SK-N-SH (cell line): Measurements from ENCODE around the gene ZNF236. TPM values are rescaled to one million over a fixed set of nuclear protein-coding genes. Genes with fewer than 3 reads are reported as not detected.
A peak's percentile ranks its signal among the peaks of the same experiment; 100 is the strongest.

Experiments used
- CTCF ChIA-PET: fragments of 300-600, 350-600 bp; formaldehyde crosslinking; extraction: SDS; loops from one replicate; lab custom pipeline; 2021; lab: Yijun Ruan, JAX
- POLR2A ChIA-PET: fragments of 350-600 bp; sonication (Branson Sonifier 250); formaldehyde crosslinking; extraction: SDS; loops from one replicate; lab custom pipeline; 2020; ENCODE audit warnings: antibody characterized with exemption, inconsistent platforms; lab: Yijun Ruan, JAX
- DNase-seq: peaks from one replicate; pipeline ENCODE4 v3.0.0; 2012
- H2AFZ ChIP-seq: fragments of 200-600 bp; sonication (generic); 2 replicates; pipeline ENCODE4 v1.8.1; 2016; ENCODE audit warnings: antibody characterized with exemption, mild to moderate bottlenecking, low read depth
- H3F3A ChIP-seq: fragments of 200-600 bp; sonication (generic); replicated peaks from 2 replicates; pipeline ENCODE3; 2016; ENCODE audit warnings: antibody characterized with exemption, mild to moderate bottlenecking; ENCODE audit not compliant: insufficient read depth
- H3K27ac ChIP-seq, 2 experiments: fragments of 200-500 bp in 1 of 2; fragments of 200-600 bp in 1 of 2; sonication (Bioruptor generic) in 1 of 2; sonication (generic), shearing (Covaris generic) in 1 of 2; 2 replicates each; pipeline versions ENCODE4 v1.5.1 to v1.6.1; 2014 to 2016; ENCODE audit warnings: low read depth in 2 of 2, inconsistent platforms in 1 of 2, low read length in 1 of 2, mild to moderate bottlenecking in 1 of 2, mixed read lengths in 1 of 2
- H3K27me3 ChIP-seq: fragments of 200-600 bp; sonication (generic), shearing (Covaris generic); 2 replicates; pipeline ENCODE4 v1.6.1; 2016; ENCODE audit warnings: mixed run types; ENCODE audit not compliant: insufficient read depth
- H3K36me3 ChIP-seq, 2 experiments: fragments of 200-500 bp in 1 of 2; fragments of 200-600 bp in 1 of 2; sonication (Bioruptor generic) in 1 of 2; sonication (generic) in 1 of 2; replicated peaks in 1 of 2; 2 replicates each; pipeline versions ENCODE3 to v1.5.1; 2014 to 2016; ENCODE audit warnings: low read length in 1 of 2, mild to moderate bottlenecking in 1 of 2; ENCODE audit not compliant: insufficient read depth in 2 of 2, control insufficient read depth in 1 of 2
- H3K4me1 ChIP-seq, 2 experiments: fragments of 200-500 bp in 1 of 2; fragments of 200-600 bp in 1 of 2; sonication (Bioruptor generic) in 1 of 2; sonication (generic), shearing (Covaris generic) in 1 of 2; 2 replicates each; pipeline versions ENCODE4 v1.5.1 to v1.6.1; 2014 to 2016; ENCODE audit warnings: low read depth in 1 of 2, low read length in 1 of 2, mixed run types in 1 of 2; ENCODE audit not compliant: insufficient read depth in 2 of 2, control insufficient read depth in 1 of 2
- H3K4me2 ChIP-seq: fragments of 200-600 bp; sonication (generic), shearing (Covaris generic); 2 replicates; pipeline ENCODE4 v1.6.1; 2017; ENCODE audit warnings: mixed run types
- H3K4me3 ChIP-seq, 2 experiments: fragments of 200-500 bp in 1 of 2; fragments of 200-600 bp in 1 of 2; sonication (Bioruptor generic) in 1 of 2; sonication (generic), shearing (Covaris generic) in 1 of 2; 2 replicates each; pipeline versions ENCODE4 v1.5.1 to v1.8.1; 2014 to 2016; ENCODE audit warnings: low read depth in 2 of 2, inconsistent platforms in 1 of 2, low read length in 1 of 2, mild to moderate bottlenecking in 1 of 2, mixed read lengths in 1 of 2, moderate library complexity in 1 of 2
- H3K79me2 ChIP-seq: fragments of 200-600 bp; sonication (generic); 2 replicates; pipeline ENCODE4 v1.8.1; 2017; ENCODE audit warnings: mild to moderate bottlenecking; ENCODE audit not compliant: insufficient read depth
- H3K9ac ChIP-seq: fragments of 200-600 bp; sonication (generic); 2 replicates; pipeline ENCODE4 v1.6.1; 2017; ENCODE audit warnings: mixed run types
- H3K9me2 ChIP-seq: fragments of 200-600 bp; sonication (generic); 2 replicates; pipeline ENCODE4 v1.6.1; 2017; ENCODE audit warnings: mixed run types
- H3K9me3 ChIP-seq: fragments of 200-600 bp; sonication (generic); 2 replicates; pipeline ENCODE4 v1.6.1; 2017; ENCODE audit warnings: mixed run types, mild to moderate bottlenecking, moderate library complexity
- H4K20me1 ChIP-seq: fragments of 200-600 bp; sonication (generic); 2 replicates; pipeline ENCODE4 v1.6.1; 2017; ENCODE audit warnings: mild to moderate bottlenecking, mixed run types; ENCODE audit not compliant: insufficient read depth
- ELF1 ChIP-seq: IDR thresholded peaks from 2 replicates; pipeline ENCODE4 v1.4.0; 2012
- EP300 ChIP-seq, 2 experiments: IDR thresholded peaks; 2 replicates each; pipeline versions ENCODE4 v1.4.0 to v1.6.1; 2012; ENCODE audit warnings: borderline replicate concordance in 1 of 2, low read depth in 1 of 2, low read length in 1 of 2
- FOSL2 ChIP-seq: IDR thresholded peaks from 2 replicates; pipeline ENCODE4 v1.4.0; 2012; ENCODE audit warnings: low read depth, mild to moderate bottlenecking, moderate library complexity, borderline replicate concordance
- FOXJ3 ChIP-seq: sonication (generic); formaldehyde crosslinking; IDR thresholded peaks from 2 replicates; pipeline ENCODE4 v1.5.1; 2020; ENCODE audit warnings: mild to moderate bottlenecking, missing genetic modification reagents
- RAD21 ChIP-seq: IDR thresholded peaks from 2 replicates; pipeline ENCODE4 v1.6.1; 2012; ENCODE audit warnings: mild to moderate bottlenecking, low read length
- RXRA ChIP-seq: IDR thresholded peaks from 2 replicates; pipeline ENCODE4 v1.4.0; 2012; ENCODE audit warnings: low read depth, mild to moderate bottlenecking, borderline replicate concordance
- SMC3 ChIP-seq: IDR thresholded peaks from 2 replicates; pipeline ENCODE4 v1.6.1; 2012; ENCODE audit warnings: low read depth, low read length, improper control_type of control experiment
- TAF1 ChIP-seq: IDR thresholded peaks from 2 replicates; pipeline ENCODE4 v1.6.1; 2012; ENCODE audit warnings: low read depth, mild to moderate bottlenecking, low read length, moderate library complexity, borderline replicate concordance
- TCF12 ChIP-seq: IDR thresholded peaks from 2 replicates; pipeline ENCODE4 v1.4.0; 2012
- WGBS: methylation state at CpG from one replicate; pipeline ENCODE4 v1.1.6; 2017; ENCODE audit warnings: low lambda C conversion rate; 5-methylcytosine and 5-hydroxymethylcytosine counted together
- polyA plus RNA-seq, 3 experiments: library from polyadenylated mRNA; depleted of rRNA; stranded (reverse); fragments of >200 nt; gene quantifications; 2 replicates each; pipeline ENCODE4 v1.2.3, GENCODE V29; 2012
- TF ChIP-seq, protein P1 (sequence below): fragments of 200-600 bp; sonication (generic); IDR thresholded peaks from 2 replicates; pipeline ENCODE4 v1.6.1; 2017; ENCODE audit warnings: antibody characterized with exemption, mild to moderate bottlenecking, moderate library complexity

The ZNF236 gene
- polyA plus RNA-seq, 1 of the 3 experiments (the other 2 are of a cell fraction) = 4.2 TPM

DNA sequence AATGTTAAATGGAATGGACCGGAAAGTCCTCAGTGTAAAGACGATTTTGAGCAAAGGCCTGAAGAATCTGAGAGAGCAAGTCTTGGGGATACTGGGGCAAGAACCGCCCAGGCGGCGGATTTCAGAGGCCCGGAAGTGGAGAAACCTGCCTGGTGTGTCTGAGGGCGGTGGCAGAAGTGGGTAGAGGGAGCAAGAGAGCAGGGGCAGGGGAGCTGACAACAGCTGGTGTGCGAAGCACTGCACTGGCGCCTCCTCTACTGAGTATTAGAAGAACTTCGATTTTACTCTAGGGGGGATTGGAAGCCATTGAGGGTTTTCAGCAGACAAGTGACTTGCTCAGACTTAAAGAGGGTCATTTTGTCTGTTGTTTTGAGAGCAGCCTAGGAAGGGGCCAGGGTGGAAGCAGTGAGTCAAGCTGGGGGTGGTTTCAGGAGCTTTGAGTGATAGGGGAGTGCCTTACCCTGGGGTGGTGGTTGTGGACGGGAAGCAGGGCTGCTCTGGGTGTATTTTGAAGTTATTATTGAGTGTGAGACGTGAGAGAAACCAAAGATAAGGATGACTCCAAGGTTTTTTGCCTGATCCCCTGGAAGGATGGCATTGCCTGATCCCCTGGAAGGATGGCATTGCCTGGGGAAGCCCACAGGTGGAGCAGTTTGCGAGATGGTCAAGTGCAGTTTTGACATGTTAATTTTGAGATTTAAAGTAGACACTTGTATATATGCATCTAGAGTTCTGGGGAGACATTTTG is 52.5 kb downstream of the ZNF236 start:
- Histone ChIP-seq H4K20me1 (no peaks in the 10 kb centered on the region), H3K9ac (no peak overlapping the region), H3K9me2 (no peaks in the 10 kb centered on the region), H3K4me2 (no peak overlapping the region), H3K9me3 (no peaks in the 10 kb centered on the region), H2AFZ (no peak overlapping the region), H3K36me3 (peaks cover 19% of the 10 kb centered on the region in 2 experiments), H3F3A (peaks cover 12% of the 10 kb centered on the region), H3K27me3 (no peaks in the 10 kb centered on the region), H3K4me3 (peak overlapping the region in 1 of 2 experiments; percentile 46; a peak in 1 of 4 replicates), H3K79me2 (no peaks in the 10 kb centered on the region), H3K27ac (no peak overlapping the region), H3K4me1 (no peaks in the 10 kb centered on the region)
- CTCF ChIA-PET = interaction anchor here (0.5 to 1.3 kb wide), 6 partner anchors 12 to 125 kb away, joined by 3 to 7 read pairs (median 4); no protein-coding TSS in a partner anchor
- POLR2A ChIA-PET = no interaction called here
- peak; percentile 31 for DNase-seq
- WGBS = 97% methylated on average over 13 of the region's 13 CpGs
- TF ChIP-seq EP300 (IDR thresholded peaks at IDR 0.05; ENCODE audit: borderline replicate concordance in 1 of 2, low read depth in 1 of 2, low read length in 1 of 2) (no peak), FOSL2 (no peak), ELF1 (no peak), FOXJ3 (no peak)
- TF ChIP-seq, all 33 proteins: peak for 0

DNA sequence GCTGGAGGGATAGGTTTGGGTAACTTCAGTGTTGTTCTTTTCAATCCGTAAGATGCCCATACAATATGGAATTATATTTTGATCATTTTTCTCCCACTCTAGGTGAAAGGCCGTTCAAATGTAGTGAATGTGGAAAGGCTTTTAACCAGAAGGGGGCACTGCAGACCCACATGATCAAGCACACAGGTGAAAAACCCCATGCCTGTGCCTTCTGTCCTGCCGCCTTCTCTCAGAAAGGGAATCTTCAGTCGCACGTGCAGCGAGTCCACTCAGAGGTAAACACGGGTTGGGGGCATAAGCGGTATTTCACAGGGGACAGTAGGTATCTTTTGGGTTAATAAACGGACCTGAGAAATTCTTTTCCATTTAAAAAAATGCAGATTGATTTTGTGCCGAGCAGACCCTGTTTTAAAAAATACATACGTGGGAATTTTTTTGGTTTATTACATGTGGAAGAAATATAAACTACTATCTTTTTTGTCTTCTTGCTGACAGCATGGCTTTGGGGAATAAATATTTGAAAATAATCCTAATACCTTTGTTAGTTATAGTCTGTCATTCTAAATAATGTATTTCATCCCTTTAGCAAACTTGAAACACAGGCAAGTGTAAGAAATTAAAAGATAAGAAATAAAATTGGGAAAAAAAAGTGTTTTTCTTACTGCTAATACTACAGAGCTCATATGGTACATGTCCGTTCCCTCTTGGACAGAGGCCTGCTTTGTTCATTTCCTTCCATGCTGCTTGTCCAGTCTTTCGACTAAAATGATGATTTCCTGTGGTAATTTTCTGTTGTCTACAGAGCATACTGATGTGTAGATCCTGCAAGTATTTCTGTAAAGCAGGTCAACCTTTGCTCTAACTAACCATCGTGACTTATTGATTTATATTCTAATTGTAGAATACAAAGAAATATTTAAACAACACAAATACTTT is 53.3 kb downstream of the ZNF236 start:
- H2AFZ ChIP-seq = no peak overlapping the region
- no peaks in the 10 kb centered on the region for H4K20me1 ChIP-seq
- H3K4me1 ChIP-seq = no peaks in the 10 kb centered on the region
- TF ChIP-seq TAF1 (no peak), RAD21 (peak; percentile 70), TCF12 (no peak), SMC3 (peak; percentile 18; the same call in 1 of the 2 replicates), FOXJ3 (no peak), RXRA (no peak)
- TF ChIP-seq, protein P1, sequence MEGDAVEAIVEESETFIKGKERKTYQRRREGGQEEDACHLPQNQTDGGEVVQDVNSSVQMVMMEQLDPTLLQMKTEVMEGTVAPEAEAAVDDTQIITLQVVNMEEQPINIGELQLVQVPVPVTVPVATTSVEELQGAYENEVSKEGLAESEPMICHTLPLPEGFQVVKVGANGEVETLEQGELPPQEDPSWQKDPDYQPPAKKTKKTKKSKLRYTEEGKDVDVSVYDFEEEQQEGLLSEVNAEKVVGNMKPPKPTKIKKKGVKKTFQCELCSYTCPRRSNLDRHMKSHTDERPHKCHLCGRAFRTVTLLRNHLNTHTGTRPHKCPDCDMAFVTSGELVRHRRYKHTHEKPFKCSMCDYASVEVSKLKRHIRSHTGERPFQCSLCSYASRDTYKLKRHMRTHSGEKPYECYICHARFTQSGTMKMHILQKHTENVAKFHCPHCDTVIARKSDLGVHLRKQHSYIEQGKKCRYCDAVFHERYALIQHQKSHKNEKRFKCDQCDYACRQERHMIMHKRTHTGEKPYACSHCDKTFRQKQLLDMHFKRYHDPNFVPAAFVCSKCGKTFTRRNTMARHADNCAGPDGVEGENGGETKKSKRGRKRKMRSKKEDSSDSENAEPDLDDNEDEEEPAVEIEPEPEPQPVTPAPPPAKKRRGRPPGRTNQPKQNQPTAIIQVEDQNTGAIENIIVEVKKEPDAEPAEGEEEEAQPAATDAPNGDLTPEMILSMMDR = peak; percentile 74
- H3K9ac ChIP-seq = no peak overlapping the region
- peak overlapping the region in 1 of 2 experiments; percentile 46; a peak in 1 of 4 replicates for H3K4me3 ChIP-seq
- H3F3A ChIP-seq = peaks cover 12% of the 10 kb centered on the region
- H3K27ac ChIP-seq = no peak overlapping the region
- H3K9me2 ChIP-seq = no peaks in the 10 kb centered on the region
- no peaks in the 10 kb centered on the region for H3K9me3 ChIP-seq
- H3K27me3 ChIP-seq = no peaks in the 10 kb centered on the region
- H3K36me3 ChIP-seq = peaks cover 21 to 26% of the 10 kb centered on the region in 2 experiments
- peak; percentile 64 for DNase-seq
- ChIA-PET POLR2A (no interaction called here), CTCF (interaction anchor here (0.7 to 1.5 kb wide), 6 partner anchors 16 to 108 kb away, joined by 3 to 7 read pairs (median 4); no protein-coding TSS in a partner anchor)
- H3K79me2 ChIP-seq = no peaks in the 10 kb centered on the region
- 86% methylated on average over 14 of the region's 14 CpGs for WGBS
- H3K4me2 ChIP-seq = no peak overlapping the region
